ENCODE measurements around the gene MSH5.

DNA sequence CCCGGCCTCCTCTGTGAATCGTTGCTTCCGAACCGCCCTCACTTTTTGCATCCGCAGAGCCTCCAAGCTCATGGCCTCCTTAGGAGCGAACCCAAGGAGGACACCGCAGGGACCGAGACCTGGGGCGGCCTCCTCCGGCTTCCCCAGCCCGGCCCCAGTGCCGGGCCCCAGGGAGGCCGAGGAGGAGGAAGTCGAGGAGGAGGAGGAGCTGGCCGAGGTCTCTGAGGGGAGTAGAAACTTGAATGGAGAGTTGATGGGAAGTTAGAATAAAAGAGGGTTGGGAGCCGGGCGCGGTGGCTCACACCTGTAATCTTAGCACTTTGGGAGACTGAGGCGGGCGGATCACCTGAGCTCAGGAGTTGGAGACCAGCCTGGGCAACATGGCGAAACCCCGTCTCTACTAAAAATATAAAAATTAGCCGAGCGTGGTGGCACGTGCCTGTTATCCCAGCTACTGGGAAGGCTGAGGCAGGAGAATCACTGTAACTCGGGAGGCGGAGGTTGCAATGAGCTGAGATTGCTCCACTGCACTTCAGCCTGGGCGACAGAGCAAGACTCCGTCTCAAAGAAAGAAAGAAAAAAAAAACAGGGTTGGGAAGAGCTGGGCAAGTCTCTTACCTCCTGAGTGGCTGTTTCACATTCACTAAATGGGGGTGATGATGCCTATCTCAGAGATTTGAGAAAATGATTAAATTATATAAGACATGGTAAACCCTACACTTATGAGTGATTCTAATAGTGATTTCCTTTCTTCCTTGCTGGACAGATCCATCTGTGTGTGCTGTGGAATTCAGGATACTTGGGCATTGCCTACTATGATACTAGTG lies 805 bp downstream of the MSH5 start:
- no peak for TF ChIP-seq POLR2AphosphoS5 (IDR thresholded peaks at IDR 0.05; ENCODE audit: low read depth, low read length)
- no peak for TF ChIP-seq TAF1 (IDR thresholded peaks at IDR 0.05; ENCODE audit: low read depth, low read length)
- TF ChIP-seq POLR2A (IDR thresholded peaks at IDR 0.05; ENCODE audit: low read depth, low read length): no peak

All from GM12891 (cell line).